Measurements from ENCODE around the gene TRERF1.

DNA sequence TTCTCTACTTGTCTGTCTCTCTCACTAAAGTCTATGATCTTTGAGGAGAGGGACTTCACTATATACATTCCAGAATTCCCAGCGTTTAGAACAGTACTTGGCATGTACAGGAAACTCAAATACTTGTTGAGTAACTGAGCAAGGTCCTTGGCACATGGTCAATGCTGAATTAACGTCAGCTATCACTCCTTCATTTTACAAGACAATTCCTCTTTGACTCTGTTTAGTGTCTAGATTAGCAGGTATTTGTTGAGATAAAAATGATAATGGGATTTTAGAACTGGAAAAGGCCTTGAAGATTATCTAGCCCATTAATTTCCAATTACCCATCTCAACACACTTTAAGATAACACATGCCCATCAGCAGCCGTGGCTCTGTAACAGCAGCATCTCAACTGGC is 250.3 kb downstream of the TRERF1 start:
- TF ChIP-seq, protein P1, sequence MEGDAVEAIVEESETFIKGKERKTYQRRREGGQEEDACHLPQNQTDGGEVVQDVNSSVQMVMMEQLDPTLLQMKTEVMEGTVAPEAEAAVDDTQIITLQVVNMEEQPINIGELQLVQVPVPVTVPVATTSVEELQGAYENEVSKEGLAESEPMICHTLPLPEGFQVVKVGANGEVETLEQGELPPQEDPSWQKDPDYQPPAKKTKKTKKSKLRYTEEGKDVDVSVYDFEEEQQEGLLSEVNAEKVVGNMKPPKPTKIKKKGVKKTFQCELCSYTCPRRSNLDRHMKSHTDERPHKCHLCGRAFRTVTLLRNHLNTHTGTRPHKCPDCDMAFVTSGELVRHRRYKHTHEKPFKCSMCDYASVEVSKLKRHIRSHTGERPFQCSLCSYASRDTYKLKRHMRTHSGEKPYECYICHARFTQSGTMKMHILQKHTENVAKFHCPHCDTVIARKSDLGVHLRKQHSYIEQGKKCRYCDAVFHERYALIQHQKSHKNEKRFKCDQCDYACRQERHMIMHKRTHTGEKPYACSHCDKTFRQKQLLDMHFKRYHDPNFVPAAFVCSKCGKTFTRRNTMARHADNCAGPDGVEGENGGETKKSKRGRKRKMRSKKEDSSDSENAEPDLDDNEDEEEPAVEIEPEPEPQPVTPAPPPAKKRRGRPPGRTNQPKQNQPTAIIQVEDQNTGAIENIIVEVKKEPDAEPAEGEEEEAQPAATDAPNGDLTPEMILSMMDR (IDR thresholded peaks at IDR 0.05): no peak
- TF ChIP-seq POLR2A (IDR thresholded peaks at IDR 0.05) (no peak), POLR2AphosphoS5 (IDR thresholded peaks at IDR 0.05) (no peak)

Measured in transverse colon (tissue), 4 donors.